ENCODE data around the gene CD1B.
"Not testable (repeated sequence)": the region's sequence is repeated elsewhere in the genome, so short reads cannot be mapped to it uniquely, and the experiment has no call there.

The CD1B gene

GRCh38 chr1:158327481-158327880 is 3.9 kb downstream of the CD1B start:
- DNase-seq, result no peak

- DNase-seq, result no peak
These were observed 6.9 kb downstream of the CD1B start for GRCh38 chr1:158324395-158324794.

- DNase-seq, result no peak
These were observed 7.5 kb downstream of the CD1B start for GRCh38 chr1:158323866-158324265.

GRCh38 chr1:158311066-158311465 is 20.3 kb downstream of the CD1B start:
- no peak for DNase-seq

- no peak for DNase-seq
These were observed 20.7 kb downstream of the CD1B start for GRCh38 chr1:158310623-158311022.

GRCh38 chr1:158295791-158296190 is 35.5 kb downstream of the CD1B start:
- DNase-seq, result no peak

- DNase-seq, result no peak
These were observed 40.9 kb downstream of the CD1B start for GRCh38 chr1:158290321-158290844.

GRCh38 chr1:158289811-158290210 is 41.5 kb downstream of the CD1B start, which contains the start of gene CD1C:
CD1C (plus strand) TSS chr1:158289923; CDS start chr1:158290065, 142 bp downstream.
- DNase-seq, result no peak

- no peak for DNase-seq
These were observed 44.4 kb downstream of the CD1B start for GRCh38 chr1:158286941-158287346.

- no peak for DNase-seq
These were observed 44.8 kb downstream of the CD1B start for GRCh38 chr1:158286487-158286886.

GRCh38 chr1:158285756-158286241 is 45.5 kb downstream of the CD1B start:
- no peak for DNase-seq

GRCh38 chr1:158283965-158284364 is 47.4 kb downstream of the CD1B start:
- DNase-seq, result no peak

GRCh38 chr1:158282421-158282820 is 48.9 kb downstream of the CD1B start:
- not testable (repeated sequence) for DNase-seq

Data from NCI-H1930 (cell line).